OCI-M2 (cell line): ENCODE results near the gene PKD1L1.
"Not testable (repeated sequence)": the region's sequence is repeated elsewhere in the genome, so short reads cannot be mapped to it uniquely, and the experiment has no call there.

Experiments used
- DNase-seq: peaks from one replicate; lab custom pipeline; 2025; ENCODE audit not compliant: unreplicated experiment; lab: John Stamatoyannopoulos, UW

Gene PKD1L1

DNA sequence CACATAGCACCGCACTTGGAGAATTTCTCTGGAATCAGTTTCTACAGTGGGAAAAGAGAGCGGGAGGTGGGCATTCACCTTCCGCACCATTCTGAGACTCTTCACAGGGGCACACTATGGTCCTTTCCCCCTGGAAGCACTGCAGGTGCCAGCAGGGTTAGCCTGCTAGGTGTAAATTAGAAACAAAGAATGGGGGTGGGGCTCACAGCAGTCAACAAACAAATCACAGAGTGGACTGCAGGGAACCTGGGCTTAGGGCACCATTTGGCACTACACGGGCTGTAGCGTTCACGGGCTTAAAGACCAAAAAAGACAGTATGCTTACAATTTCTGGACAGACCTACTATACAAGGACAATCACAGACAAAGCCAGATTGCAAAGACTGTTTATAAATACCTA lies 8.0 kb upstream of the PKD1L1 start:
- DNase-seq: no peak

DNA sequence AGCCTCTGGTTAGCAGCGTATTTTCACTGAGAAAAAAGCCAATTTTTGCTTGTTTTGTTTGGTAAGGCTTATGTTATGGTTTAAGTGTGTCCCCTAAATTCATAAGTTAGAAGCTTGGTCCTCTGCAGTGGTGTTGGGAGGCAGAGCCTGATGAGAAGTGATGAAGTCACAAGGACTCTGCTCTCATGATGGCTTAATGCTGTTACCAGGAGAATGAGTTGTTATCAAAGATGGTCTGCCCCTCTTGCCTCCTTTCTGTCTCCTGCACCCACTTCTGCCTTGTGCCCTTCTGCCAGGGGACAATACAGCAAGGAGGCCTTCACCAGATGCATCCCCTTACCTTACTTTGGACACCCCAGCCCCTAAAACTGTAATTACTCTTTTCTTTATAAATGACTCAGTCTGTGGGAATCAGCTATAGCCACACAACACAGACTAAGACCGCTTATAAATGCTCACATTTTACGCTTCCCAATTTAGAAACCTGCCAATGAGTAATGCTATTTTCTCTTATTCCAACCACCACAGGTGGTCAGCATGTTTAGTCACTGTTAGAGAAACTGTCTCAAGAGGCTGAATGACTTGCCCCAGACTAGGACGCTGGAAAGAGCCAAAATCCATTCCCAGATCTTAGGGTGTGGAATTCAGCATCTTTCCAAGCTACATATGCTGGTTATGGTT lies 6.1 kb upstream of the PKD1L1 start:
- no peak for DNase-seq

DNA sequence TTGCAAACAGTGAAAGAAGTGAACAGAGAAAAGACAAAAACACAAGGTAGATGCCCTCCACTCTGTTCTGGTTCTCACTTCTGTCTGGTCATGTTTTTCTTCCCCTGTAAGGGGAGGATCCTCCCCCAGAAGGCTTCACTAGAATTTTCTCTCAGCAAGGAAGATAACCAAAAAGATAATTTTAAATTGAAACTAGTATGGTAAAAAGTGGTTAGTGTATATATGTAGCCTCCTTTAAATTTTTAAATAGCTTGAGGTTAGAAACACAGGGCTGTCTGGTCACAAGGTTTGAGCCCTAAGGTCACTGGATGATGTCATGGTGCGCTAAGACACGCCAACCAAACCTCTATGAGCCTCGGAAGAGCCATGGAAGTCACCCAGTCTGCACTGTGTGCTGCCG lies 5.6 kb upstream of the PKD1L1 start:
- no peak for DNase-seq

DNA sequence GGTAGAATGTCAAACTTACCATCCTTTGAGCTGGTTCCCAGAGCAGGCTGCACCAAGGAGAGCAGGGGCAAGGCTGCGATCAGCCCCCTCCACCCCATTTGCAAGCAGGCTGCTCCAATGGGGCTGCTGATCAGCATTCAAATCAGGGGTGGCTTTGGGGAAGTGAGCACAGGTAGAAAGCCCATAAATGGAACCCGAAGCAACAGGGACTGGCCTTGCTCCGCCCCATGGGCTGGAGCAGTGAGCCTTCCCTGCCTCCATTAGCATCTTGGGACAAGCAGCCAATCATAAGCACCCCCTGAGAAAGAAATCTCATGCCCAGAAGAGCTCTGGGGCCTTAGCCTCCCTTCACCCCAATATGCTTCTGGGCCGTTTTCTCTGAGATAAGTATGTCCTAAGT lies 4.0 kb upstream of the PKD1L1 start:
- DNase-seq: no peak

DNA sequence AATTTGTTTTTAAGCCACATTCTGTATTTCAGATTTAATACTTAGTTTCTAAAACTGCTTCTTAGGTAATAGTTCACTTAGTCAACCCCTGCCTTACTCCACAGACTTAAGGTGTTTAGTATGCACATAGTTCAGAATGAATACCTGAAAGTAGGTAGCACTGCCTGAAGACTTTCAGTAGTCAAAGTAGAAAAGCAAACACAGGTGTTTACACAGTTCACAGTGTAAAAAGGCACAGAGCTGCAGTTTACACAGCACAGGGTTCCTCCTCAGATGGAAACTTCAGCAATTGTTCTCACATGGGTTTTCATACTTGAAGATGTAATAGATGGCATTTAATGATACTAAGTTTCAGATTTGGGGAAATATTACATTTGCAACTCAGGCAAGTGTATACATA lies 3.1 kb upstream of the PKD1L1 start:
- no peak for DNase-seq

DNA sequence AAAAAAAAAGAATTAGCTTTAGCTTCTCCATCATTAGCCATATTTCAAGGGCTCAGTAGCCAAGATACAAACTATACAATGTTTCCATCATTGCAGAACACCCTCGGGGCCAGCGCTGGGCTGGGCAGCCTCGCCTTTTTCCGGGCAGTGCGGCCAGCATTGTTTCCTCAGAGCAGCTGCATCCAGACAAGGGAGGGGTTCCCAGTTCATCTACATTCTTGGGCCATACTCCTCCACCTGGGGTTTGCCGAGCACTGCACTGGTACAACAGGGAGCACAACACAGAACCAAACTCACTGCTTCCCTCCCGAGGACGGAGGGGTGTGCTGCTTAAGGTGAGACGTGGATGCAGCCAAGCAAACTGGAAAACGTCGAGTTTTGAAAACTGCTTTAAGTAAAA lies 2.4 kb upstream of the PKD1L1 start:
- DNase-seq: no peak

DNA sequence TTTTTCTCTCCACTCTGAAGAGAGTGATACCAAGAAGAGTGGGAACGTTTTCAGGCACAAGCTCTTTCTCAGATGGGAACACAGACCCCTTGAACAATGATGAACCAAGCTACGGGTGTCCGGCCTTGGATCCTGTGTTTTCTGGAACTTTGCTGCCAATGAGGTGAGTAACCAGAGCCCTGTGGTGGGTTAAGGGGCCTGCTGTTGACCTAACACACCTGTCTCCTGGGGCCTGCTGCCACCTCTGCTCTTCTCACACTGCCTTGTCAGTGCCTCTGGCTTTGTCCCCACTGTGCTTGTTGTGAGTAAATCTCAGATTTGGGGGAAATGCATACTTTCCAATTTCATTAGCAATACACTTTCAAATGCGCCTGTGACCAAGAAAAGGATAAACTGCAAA lies 1.4 kb upstream of the PKD1L1 start:
- no peak for DNase-seq

DNA sequence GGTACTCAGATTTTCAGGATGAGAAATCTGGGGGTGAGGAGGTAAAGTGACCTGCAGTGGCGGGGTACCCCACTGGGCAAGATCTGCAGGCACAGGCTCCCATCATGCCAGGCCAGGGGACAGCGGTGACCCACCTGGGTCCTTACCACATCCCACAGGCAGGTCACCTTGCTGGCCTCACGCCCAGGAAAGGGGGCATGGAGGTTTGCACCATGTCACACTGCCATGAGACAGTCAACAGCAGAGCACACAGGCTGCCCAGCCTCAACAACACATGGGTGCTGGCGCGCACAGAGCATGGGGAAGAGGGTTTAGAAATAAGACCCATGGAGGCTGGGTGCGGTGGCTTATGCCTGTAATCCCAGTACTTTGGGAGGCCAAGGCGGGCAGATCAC lies 914 bp downstream of the PKD1L1 start:
- DNase-seq: no peak

DNA sequence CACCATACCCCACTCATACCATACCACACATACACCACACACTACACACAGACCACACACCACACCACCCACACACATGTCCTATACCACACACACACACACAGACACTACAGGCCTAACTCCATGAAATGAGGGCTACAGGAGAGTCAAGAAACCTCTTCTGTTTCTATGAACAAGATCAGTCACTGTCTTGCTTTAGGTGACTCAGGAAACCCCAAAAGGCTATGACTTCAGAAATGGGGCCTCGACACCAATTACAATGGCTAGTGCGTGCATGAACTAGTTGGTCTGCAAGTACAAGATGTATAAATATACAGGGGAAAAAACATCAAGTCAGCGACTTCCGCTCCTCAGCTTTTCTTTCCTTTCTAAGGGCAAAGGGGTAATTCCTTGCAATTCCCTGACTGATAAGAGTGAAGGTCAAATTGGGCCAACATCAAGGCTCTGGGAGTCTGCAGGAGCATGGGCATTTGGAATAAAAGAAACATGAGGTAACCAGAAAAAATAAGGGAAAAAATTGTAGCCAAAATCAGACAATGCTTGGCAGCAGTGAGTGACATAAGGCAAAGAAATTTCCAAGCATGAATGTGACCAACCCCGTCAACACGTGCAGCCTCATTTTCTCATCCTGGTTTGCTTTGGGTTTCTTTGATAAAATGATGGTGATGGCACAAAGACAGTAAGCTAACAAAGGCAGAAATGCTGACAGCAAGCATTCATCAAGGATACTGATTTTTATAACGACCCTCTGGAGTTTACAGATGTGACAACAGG lies 1.5 kb downstream of the PKD1L1 start:
- DNase-seq: no peak

DNA sequence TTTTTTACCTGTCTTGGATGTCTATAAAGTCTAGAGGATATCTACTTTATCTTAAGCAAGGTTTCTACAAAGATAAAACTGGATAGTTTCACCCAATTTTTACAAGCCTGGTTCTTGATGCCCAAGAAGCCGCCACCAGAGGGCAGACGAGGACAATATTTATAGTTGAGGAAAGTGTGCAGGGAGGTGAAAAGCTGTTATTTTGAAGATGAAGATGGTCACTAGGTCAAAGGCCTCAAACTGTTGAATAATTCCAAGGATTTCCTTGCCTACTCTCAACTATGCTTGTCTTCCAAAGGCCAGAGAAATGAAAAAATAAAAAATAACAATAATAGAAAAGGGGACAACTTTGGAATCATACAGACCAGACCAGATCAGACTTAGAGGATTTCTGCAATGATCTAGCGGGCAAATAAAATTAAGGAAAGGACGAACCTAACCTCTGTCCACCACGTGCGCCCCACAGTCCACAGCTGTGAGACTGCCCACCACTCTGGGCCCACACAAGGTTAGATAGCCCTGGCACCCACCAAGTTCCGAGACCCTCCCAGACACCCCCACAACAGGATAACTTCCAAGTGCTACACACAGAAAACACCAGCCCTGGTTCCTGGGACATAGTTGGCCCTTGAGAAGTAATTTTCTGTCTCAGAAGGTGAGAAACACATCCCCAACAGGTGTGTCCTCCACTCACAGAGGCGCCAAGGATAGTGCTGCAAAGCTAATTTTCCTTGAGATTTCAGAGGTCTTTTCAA lies 2.8 kb downstream of the PKD1L1 start:
- no peak for DNase-seq

DNA sequence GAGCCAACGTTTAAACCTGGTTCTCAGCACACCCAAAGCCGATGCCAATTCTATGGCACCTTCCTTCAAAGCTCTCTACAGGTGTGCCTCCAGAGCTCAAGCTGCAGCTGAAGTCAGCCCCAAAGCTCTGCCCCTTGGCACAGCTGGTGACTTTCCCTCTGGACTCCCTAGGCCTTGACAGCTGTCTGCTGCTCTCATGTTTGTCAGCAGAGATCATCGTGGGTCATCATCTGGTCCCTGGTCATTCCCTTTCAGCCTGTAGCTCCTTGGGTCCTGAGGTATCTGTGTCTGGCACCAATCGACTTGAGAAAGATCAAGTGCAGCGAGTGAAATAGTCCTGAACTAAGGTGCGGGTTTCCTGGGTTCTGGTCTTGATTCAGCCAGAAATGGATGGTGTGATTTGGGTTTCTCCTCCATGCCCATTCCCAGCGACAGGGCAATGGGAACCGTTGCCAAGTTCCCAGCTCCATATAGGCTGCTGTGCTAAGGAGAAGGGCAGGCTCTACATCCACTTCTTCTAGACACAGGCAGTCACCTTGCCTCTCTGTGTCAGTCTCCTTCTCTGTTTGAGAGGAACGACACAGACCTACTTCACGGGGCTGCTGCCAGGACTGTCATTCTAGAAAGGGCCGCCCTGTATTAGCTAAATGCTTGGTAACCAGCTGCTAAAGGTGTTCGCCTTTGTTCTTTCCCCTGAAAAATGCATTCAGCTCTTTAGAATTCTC lies 3.6 kb downstream of the PKD1L1 start:
- no peak for DNase-seq

DNA sequence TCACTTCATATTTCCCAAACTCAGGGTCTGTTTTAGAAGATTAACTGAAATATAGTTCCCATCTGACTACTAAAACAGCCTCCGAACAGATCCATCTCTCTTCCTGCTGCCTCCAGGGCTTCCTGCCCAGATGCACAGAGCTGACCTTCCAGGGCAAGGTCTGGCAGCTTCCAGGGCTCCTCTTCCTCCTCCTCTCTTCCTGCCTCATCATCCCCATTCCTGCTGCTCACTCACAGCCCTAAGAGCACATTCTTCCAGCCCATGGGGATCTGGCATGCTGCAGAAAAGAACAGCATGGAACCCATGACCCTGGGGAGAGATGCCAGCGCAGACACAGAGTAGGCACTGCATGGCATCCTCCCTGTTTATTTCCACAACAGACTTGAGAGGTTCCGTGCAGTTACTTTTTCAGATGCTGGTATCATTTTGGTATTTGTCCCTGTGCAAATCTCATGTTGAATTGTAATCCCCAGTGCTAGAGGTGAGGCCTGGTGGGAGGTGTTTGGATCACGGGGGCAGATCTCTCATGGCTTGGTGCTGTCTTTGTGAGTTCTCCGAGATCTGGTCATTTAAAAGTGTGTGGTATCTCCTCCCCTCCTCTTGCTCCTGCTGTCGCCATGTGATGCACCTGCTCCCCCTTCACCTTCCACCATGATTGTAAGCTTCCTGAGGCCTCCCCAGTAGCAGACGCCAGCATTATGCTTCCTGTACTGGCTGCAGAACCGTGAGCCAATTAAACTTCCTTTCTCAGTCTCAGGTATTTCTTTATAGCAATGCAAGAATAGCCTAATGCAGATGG lies 4.4 kb downstream of the PKD1L1 start:
- DNase-seq: no peak

DNA sequence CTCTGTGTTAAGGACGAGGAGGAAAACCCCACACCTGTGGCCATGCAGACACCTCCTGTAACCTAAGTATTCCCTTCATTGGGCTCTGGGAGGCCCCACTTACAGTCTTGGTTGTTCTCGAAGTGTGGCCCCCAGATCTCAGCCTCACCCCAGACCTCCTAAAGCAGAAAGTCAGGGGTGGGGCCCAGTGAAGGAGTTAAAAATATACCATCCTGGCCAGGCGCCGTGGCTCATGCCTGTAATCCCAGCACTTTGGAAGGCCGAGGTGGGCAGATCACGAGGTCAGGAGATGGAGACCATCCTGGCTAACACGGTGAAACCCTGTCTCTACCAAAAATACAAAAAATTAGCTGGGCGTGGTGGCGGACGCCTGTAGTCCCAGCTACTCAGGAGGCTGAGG lies 5.6 kb downstream of the PKD1L1 start:
- DNase-seq: not testable (repeated sequence)

DNA sequence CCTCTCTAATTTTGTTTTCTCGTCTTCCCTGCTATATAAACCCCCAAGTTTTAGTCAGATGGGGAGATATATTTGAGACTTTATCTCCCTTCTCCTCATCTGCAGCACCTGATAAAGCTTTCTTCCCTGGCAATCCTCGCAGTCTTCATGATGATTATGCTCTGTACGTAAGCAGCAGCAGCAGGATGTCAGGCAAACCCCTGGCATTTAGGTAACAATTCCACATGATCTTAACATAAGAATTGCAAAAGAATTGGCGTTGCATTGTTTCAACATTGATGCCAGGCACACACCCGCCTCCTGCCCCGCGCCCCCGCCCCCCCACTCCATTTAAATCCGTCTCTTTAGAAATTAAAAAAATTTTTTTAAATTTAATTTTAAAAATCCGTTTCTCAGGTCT lies 6.1 kb downstream of the PKD1L1 start:
- no peak for DNase-seq

DNA sequence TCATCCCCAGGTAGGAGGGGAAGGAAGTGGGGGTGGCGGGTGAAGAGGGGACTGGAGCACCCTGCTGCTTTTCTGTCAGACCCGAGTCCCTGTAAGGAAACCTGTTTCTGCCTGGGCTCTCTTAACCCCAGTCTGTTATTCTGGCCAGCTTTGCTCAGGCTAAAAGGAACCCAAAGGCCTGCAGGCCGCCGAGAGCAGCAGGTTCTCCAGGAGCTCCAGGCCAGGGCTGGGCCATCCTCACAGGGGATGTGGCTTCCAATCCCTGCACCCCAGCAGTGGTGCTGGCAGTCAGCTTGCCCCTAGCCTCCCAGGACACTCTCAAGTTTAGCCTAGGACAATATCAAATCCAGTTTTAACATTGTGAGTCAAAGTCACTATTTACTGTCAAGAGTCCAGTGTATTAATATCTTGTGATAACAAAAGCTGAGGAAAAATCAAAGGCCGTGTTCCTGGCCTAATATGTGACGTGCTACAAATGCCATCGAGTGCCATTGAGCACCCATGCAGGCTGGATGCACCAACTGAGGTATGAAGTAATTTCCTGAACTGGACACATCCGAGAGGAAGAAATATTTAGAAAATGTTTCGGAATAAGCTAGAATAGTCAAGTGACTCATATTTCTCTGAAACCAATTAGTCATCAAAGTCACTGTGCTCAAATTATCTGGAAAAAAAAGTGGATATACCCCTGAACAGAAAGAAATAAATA lies 7.0 kb downstream of the PKD1L1 start:
- no peak for DNase-seq

DNA sequence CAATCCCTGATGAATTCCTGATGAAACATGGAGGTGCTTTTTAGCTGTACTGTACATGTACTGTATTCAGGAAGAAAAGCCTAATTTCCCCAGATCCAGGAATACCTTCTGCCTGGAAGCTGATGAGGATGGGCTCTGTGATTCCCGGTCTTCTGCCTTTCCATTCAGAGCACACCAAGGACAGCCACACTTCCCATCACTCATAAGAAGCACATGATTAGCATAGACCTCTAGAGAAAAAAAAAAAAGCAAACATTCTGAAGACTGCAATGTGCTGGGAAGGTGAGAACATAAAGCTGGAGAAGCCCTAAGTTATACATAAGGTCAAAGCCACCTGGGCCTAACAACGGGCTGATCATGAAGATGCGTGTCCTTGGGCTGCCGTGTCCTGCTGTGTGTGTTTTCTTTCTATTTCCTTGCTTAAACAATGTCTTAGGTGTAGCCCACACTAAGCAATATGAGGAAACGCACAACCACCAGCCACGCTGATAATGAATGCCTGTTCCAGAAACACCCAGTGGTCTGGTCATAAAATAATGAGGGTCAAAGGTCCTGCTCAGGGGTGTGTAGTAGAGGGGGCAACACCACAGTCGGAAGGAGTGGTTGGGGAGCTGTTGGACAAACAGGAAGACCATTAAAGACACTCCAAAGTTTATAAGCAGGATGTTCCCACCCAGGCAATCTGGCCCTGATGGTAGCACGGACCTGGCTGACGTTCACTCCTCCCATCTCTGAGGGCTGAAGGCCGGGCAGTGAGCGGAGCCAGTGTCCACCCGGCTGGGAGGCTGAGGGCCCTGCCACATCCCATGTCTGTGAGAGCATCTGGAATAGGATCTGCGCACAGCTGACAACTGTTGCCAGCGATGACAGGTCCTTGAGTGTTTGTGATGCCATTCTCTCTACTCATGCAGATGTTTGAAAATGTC lies 7.9 kb downstream of the PKD1L1 start:
- DNase-seq: no peak

DNA sequence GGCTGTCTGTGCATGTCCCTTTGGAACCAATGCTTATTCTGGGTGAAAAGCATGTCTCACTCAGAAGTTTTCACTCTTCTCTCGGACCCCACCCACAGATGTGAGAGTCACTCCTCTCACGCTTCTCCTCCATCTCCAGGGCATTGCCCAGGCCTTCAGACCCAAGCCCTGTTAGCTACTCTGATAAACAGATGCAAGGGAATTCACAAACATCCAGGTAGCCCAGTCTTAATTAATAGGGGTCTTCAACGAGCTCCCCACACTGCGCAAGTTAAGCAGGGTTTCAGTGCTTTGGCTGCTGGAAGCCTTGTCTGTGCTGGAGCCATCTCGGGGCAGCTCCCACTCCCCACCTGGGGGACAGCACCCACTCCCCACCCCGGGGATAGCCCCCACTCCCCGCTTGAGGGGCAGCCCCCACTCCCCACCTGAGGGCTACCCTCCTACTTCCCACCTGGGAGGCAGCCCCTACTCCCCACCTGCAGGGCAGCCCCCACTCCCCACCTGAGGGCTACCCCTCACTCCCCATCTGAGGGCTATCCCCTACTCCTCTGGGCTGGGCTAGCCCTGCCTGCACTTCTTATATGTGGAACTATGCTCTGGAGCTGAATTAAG lies 8.7 kb downstream of the PKD1L1 start:
- DNase-seq: no peak

DNA sequence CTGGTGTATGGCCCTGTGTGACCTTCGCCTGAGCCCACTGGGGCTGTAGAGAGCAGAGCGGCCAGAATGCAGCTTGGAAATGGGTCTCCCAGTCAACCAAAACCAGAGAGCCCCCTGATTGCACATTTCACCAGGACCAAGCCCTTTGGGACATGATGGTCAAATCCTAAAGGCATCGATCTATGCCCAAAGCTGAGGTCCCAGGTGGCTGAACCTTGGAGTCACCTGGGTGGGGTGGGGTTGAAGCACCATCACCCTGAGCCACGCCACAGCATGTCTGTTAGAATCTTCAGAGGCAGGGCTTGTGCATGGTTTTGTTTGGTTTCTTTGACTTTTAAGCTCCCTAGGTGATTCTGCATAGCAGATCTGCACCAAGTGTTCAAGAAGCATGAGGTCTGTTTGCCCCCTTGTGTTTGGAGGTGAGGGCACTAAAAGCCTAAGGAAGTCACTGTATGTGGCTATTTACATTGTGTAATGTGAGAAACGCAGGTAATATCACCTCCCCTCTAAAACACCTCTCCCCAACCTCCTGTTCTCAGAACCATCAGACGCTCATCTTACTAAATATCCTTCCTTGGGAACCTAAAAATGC lies 9.6 kb downstream of the PKD1L1 start:
- DNase-seq: no peak
